GM18858 (cell line): ENCODE data around the gene SDF4.
"Not testable (repeated sequence)": the region's sequence is repeated elsewhere in the genome, so short reads cannot be mapped to it uniquely, and the experiment has no call there.

ENCODE experiments used
- ATAC-seq: cut with Tn5 transposase; IDR thresholded peaks from one replicate; pipeline ENCODE4 v1.9.1; 2021; ENCODE audit not compliant: unreplicated experiment

The SDF4 gene

GRCh38 chr1:1181129-1181937 is 50.5 kb downstream of the SDF4 start:
- ATAC-seq = no peak

DNA sequence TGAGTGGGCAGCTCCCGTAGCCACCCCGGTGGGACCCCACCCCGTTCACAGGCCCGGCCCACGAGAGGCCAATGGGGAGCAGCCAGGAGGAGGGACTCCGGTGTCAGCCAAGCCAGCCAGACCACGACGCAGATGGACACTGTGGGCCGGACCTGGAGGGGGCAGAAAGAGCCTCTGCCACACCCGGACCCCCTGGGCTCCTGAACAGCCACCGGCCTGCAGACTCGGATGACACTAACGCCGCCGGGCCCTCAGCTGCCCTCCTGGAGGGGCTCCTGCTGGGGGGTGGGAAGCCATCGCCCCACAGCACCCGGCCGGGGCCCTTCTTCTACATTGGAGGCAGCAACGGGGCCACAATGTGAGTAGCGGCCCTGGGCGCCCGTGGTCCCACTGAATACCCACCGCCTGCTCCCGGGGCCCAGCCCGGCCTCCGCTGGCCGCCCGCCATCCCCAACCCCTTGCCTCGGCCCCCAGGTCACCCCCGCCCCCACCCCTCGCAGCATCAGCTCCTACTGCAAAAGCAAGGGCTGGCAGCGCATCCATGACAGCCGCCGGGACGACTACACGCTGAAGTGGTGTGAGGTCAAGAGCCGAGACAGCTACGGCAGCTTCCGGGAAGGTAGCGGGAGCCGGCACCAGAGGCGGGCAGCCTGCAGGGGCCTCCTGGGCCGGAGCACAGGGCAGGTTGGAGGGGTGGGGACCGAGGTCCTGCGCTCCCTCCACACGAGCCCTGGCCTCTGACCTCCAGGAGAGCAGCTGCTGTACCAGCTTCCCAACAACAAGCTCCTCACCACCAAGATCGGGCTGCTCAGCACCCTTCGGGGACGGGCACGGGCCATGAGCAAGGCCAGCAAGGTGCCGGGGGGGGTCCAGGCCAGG is 51.6 kb downstream of the SDF4 start:
- ATAC-seq = no peak

- ATAC-seq = no peak
Measured at GRCh38 chr1:1179346-1179982, 52.3 kb downstream of the SDF4 start.

DNA sequence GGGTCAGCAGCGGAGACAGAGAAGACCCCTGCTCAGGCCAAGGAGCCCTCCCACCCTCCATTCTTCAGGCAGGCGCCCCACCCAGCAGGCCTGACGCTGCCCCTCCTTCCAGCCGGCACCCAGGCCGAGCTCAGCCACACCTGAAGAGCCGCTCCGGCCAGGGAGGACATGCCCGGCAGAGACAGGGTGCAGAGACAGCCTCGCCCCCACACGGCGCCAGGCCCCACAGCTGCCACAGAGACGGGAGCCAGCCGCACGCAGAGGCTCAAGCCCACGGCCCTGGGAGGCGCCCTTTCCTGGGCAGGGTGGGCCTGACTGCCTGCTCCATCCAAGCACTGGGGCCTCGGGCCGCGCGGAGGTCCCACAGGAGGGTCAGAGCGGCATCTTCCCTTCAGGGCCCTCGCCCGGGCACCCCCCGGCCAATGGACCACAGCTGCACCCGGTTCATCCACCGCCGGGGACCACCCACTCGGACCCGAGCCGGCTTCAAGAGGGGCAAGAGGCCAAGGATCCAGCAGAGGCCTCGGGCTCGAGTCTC is 52.9 kb downstream of the SDF4 start:
- no peak for ATAC-seq

DNA sequence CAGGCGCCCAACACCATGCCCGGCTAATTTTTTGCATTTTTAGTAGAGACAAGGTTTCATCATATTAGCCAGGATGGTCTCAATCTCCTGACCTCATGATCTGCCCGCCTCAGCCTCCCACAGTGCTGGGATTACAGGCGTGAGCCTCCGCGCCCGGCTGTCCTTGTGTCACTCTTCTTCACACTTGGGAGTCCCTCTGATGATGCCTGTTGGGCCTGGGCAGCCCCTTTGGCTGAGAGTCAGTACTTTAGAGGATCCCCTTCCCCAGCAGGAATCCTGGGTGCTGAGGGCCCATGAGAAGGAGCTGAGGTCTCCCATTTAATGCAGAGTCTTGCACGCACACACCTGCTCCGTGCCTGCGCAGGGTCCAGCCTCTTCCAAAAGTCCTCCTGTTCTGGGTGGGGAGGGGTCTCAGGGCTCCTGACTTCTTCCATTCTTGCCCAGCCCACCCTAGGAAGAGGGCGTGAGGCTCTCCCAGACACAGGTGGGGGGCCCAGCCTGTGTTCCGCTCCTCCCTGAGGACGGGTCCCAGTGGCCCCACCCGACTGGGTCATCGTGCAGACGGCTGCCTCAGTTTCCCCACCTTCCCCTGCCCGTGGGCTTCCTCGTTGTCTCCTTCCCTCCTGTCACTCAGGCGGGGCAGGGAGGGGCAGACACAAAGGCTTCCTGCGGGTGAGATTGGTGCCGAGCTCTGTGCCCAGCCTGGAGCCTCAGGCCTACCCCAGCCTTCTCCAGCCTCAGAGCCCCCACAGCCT is 54.2 kb downstream of the SDF4 start:
- no peak for ATAC-seq

DNA sequence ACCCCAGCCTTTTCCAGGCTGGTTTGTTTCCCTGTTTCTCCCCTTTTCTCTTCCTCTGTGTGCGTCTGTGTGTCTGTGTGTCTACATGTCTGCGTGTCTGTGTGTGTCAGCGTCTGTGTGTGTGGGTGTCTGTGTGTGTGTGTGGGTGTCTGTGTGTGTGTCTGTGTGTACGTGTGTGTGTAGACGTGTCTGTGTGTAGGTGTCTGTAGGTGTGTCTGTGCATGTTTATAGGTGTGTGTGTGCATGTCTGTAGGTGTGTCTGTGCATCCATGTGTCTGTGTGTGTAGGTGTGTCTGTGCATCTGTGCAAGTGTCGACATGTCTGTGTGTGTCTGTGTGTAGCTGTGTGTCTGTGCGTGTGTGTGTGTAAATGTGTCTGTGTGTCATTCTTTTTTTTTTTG is 54.9 kb downstream of the SDF4 start:
- no peak for ATAC-seq

DNA sequence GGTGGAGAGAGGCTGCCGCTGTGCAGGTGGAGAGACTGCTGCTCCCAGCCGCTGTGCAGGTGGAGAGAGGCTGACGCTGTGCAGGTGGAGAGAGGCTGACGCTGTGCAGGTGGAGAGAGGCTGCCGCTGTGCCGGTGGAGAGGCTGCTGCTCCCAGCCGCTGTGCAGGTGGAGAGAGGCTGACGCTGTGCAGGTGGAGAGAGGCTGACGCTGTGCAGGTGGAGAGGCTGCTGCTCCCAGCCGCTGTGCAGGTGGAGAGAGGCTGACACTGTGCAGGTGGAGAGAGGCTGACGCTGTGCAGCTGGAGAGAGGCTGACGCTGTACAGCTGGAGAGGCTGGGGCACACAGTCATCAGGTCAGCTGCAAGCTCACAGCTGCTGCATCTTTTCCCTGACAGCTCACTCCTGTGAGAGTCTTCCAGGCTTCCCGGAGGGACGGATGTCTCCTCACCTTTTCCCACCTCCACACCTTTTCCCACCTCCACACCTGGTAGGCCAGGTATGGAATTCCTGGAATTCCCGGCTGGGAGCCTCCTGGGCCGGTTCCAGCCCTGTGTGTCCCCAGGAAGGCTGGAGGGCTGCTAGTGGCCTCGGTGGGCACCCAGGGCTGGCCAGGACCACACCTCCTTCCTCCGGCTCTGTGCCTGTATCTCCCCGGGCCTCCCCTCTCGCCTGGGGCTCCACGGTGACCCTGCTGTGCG is 55.6 kb downstream of the SDF4 start:
- not testable (repeated sequence) for ATAC-seq

GRCh38 chr1:1175221-1176062 is 56.4 kb downstream of the SDF4 start:
- ATAC-seq = no peak

GRCh38 chr1:1173793-1174415 is 57.9 kb downstream of the SDF4 start, which contains the start of gene TTLL10:
Gene TTLL10, plus strand, starts transcription at chr1:1173880. Its CDS starts 5,336 bp downstream, at chr1:1179216.
- ATAC-seq = no peak

DNA sequence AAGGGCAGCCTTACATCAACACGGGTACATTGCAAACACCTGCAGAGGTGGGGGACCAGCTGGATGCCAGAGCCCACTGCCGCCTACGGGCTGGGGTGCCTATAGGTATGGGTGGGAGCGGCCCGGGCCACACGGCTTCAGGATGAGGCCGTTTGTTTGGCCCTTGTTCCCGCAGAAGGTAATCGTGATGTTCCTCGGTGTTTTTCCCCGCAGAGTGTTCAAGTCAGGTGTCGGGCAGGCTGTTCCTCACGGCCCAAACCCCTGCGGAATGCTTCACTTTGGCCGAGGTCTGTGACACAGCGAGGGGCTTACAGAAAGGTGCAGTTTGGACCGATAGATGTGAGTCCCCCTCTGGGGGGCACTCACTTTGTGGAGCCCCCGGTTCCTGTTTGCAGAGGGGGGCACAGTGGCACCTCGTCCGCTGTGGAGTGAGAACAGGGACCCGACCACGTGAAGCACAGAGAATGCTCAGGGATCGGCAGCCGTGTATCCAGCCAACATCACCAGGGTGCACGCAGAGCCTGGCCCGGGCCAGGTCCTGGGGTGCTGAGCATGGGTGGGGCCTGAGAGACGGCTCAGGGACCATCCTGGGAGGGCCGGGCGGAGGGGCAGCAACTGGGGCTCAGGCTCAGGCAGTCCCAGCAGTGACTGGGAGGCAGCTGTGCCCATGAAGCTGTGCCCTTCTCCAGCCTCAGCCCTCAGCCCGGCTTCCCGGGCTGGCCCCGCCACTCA is 58.6 kb downstream of the SDF4 start:
- ATAC-seq = no peak

GRCh38 chr1:1171546-1172340 is 60.1 kb downstream of the SDF4 start:
- no peak for ATAC-seq

- ATAC-seq = no peak
Measured at GRCh38 chr1:1171161-1171545, 60.6 kb downstream of the SDF4 start.

- ATAC-seq = no peak
Measured at GRCh38 chr1:1170215-1171091, 61.3 kb downstream of the SDF4 start.

DNA sequence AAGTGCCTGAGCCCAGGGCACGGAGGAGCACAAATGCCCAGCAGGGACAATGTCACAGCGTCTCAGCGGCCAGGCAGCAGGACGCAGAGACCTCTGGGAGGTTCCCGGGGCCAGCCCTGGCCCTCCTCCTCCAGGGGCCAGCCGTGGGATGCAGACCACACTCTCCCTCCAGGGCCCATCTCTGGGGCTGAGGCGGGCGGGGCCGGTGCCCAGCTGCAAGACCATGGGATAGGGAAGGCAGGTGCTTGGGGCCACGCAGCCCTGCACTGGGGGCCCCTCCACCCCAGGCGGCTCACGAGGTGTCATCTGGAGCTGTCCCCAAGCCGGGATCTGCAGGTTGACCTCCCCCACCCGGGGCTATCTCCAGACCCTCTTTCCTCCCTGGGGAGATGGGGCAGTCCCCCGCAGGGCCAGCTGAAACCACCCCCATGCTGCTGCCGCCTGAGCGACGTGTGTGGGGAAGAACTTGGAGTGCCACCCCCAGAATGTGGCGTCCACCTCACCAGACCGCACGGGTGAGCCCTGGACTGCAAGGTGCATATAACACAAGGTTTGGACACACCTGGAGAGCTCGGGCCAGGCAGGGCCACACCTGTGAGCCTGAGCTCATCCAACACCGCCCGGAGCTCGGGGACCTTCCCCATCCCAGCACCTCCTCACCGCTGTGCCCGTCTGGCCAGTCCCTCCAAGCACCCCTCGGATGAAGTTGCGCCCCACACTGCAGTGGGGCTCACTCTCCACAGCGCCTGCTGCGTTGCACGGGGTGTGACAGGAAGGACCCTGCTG is 62.2 kb downstream of the SDF4 start:
- ATAC-seq = no peak
